Measurements from ENCODE around the gene SDHB.

DNA sequence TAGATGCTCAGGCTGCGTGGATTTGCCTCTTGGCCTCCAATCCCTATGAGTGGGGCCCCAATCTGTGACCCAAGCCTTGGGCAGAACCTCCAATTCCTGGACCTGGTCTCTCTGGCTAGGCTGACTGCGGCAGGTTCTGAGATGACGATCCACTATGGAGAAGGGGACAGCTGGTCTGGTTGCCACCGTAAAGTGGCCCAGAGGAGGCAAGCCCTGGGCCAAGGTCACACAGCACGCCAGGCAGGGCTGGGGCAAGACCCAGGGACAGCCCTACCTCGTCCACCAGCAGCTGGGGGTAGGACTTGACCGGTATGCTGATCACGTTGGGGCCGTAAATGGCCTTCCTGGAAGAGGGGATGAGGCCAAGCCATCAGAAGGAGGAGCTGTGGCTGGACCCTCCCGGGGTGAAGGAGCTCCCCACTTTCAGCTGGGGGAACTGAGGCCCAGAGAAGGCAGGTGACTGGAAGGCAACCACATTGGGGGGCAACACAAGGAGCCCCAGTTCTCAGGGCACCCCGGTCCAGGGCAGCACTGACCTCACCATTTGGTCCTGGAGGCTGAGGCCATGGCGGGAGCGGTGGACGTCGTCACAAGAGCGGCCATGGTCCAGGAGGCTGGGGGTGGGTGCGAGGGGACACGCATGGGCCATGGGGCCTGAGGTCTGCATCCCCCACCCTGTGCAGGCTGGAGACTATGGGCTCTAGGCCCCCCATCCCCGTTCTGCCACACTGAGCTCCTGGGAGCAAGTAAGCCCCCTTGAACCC is 51.9 kb downstream of the SDHB start:
- TF ChIP-seq, protein P1, sequence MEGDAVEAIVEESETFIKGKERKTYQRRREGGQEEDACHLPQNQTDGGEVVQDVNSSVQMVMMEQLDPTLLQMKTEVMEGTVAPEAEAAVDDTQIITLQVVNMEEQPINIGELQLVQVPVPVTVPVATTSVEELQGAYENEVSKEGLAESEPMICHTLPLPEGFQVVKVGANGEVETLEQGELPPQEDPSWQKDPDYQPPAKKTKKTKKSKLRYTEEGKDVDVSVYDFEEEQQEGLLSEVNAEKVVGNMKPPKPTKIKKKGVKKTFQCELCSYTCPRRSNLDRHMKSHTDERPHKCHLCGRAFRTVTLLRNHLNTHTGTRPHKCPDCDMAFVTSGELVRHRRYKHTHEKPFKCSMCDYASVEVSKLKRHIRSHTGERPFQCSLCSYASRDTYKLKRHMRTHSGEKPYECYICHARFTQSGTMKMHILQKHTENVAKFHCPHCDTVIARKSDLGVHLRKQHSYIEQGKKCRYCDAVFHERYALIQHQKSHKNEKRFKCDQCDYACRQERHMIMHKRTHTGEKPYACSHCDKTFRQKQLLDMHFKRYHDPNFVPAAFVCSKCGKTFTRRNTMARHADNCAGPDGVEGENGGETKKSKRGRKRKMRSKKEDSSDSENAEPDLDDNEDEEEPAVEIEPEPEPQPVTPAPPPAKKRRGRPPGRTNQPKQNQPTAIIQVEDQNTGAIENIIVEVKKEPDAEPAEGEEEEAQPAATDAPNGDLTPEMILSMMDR (IDR thresholded peaks at IDR 0.05 in 2 of 3, conservative IDR thresholded peaks at IDR 0.05 in 1 of 3; ENCODE audit: borderline replicate concordance in 1 of 3, insufficient read depth in 1 of 3, low read depth in 2 of 3, low read length in 2 of 3), result no peak
- TF ChIP-seq JUND (IDR thresholded peaks at IDR 0.05), result no peak
